Caco-2 (cell line): ENCODE results near the gene POLR1E. TPM values are rescaled to one million over a fixed set of nuclear protein-coding genes. Genes with fewer than 3 reads are reported as not detected.

Source experiments
- BruUV-seq: library from RNA; stranded (reverse); fragments of 400-500 nt; replicated peaks from 2 replicates; lab custom pipeline; 2021; lab: Mats Ljungman, UMichigan
- CTCF ChIA-PET: fragments of 300-600 bp; sonication (Branson Sonifier 250); formaldehyde crosslinking; loops from one replicate; lab custom pipeline; 2022; ENCODE audit warnings: antibody characterized with exemption; lab: Charles Lee
- POLR2A ChIA-PET: fragments of 300-600 bp; sonication (Branson Sonifier 250); formaldehyde crosslinking; loops from one replicate; lab custom pipeline; 2022; ENCODE audit warnings: antibody characterized with exemption; lab: Charles Lee
- DNase-seq, 2 experiments: peaks; one replicate each; pipeline versions ENCODE4 v3.0.0 to v3.0.0-alpha.2; 2020 to 2022
- H3K27me3 ChIP-seq: replicated peaks from 2 replicates; pipeline ENCODE4 v1.6.0; 2011; ENCODE audit warnings: low read length; ENCODE audit not compliant: control insufficient read depth, insufficient read depth
- H3K36me3 ChIP-seq: 2 replicates; pipeline ENCODE4 v1.5.1; 2011; ENCODE audit warnings: low read length; ENCODE audit not compliant: control insufficient read depth, insufficient read depth
- H3K4me1 ChIP-seq: fragments of 250-450 bp; sonication (Bioruptor Pico); 2 replicates; pipeline ENCODE4 v1.5.1; 2020; ENCODE audit warnings: mild to moderate bottlenecking
- H3K4me3 ChIP-seq: 2 replicates; pipeline ENCODE4 v1.5.1; 2011; ENCODE audit warnings: low read depth, mild to moderate bottlenecking, control low read depth, low read length
- H3K9me3 ChIP-seq: fragments of 250-450 bp; sonication (Bioruptor Pico); 2 replicates; pipeline ENCODE4 v1.5.1; 2020; ENCODE audit warnings: mild to moderate bottlenecking, moderate library complexity
- H3K27ac Mint-ChIP-seq: one replicate; pipeline ENCODE4 v1.8.0; 2022; ENCODE audit warnings: mixed read lengths; ENCODE audit not compliant: unreplicated experiment
- H3K27me3 Mint-ChIP-seq: one replicate; pipeline ENCODE4 v1.8.0; 2022; ENCODE audit warnings: mixed read lengths; ENCODE audit not compliant: insufficient read depth, unreplicated experiment
- H3K36me3 Mint-ChIP-seq: one replicate; pipeline ENCODE4 v1.8.0; 2022; ENCODE audit warnings: mild to moderate bottlenecking, mixed read lengths; ENCODE audit not compliant: insufficient read depth, unreplicated experiment
- H3K4me1 Mint-ChIP-seq: one replicate; pipeline ENCODE4 v1.8.0; 2022; ENCODE audit warnings: low read depth, mixed read lengths; ENCODE audit not compliant: unreplicated experiment
- H3K4me3 Mint-ChIP-seq: one replicate; pipeline ENCODE4 v1.8.0; 2022; ENCODE audit warnings: mild to moderate bottlenecking, moderate library complexity, mixed read lengths; ENCODE audit not compliant: unreplicated experiment
- H3K9me3 Mint-ChIP-seq: one replicate; pipeline ENCODE4 v1.8.0; 2022; ENCODE audit warnings: mixed read lengths; ENCODE audit not compliant: unreplicated experiment
- intact Hi-C: fragments of 100-400 bp; cut with micrococcal nuclease; formaldehyde crosslinking; loops from one replicate; pipeline ENCODE4 v1.10.0; 2022; ENCODE audit not compliant: unreplicated experiment
- total RNA-seq: library from RNA; stranded (reverse); gene quantifications from 2 replicates; pipeline ENCODE4 v1.2.3, GENCODE V29; 2022
- TF ChIP-seq, protein P1 (sequence below), 2 experiments: fragments of 200-600 bp in 1 of 2; IDR thresholded peaks; 1 replicate in 1 of 2; 2 replicates in 1 of 2; pipeline versions ENCODE4 v1.5.1 to v1.8.0; 2011 to 2022; ENCODE audit warnings: antibody characterized with exemption in 1 of 2, control low read depth in 1 of 2, inconsistent platforms in 1 of 2, low read depth in 1 of 2, low read length in 1 of 2, mild to moderate bottlenecking in 1 of 2, moderate library complexity in 1 of 2; ENCODE audit not compliant: insufficient read depth in 1 of 2, severe bottlenecking in 1 of 2, unreplicated experiment in 1 of 2

Gene POLR1E
- total RNA-seq, 1 experiment from 2014 or later, result 33.4 TPM

DNA sequence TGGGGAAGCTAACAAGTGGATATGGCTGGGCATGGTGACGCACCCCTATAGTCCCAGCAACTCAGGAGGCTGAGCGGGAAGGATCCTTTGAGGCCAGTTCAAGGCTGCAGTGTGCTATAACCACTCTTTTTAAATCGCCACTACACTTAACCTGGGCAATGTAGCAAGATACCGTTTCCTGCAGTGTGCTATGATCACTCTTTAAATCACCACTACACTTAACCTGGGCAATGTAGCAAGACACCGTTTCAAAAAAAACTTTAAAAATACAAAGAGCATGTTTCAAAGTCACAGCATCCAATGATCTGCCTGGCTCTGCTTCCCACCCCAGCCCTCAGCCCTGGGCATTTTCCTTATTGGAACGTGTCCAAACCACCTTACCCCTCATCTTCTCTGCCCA is 48.7 kb upstream of the POLR1E start:
- TF ChIP-seq, protein P1, sequence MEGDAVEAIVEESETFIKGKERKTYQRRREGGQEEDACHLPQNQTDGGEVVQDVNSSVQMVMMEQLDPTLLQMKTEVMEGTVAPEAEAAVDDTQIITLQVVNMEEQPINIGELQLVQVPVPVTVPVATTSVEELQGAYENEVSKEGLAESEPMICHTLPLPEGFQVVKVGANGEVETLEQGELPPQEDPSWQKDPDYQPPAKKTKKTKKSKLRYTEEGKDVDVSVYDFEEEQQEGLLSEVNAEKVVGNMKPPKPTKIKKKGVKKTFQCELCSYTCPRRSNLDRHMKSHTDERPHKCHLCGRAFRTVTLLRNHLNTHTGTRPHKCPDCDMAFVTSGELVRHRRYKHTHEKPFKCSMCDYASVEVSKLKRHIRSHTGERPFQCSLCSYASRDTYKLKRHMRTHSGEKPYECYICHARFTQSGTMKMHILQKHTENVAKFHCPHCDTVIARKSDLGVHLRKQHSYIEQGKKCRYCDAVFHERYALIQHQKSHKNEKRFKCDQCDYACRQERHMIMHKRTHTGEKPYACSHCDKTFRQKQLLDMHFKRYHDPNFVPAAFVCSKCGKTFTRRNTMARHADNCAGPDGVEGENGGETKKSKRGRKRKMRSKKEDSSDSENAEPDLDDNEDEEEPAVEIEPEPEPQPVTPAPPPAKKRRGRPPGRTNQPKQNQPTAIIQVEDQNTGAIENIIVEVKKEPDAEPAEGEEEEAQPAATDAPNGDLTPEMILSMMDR (IDR thresholded peaks at IDR 0.05; ENCODE audit: insufficient read depth in 1 of 2, low read depth in 1 of 2, low read length in 1 of 2, severe bottlenecking in 1 of 2, unreplicated experiment in 1 of 2), result no peak
- no TSS peak for BruUV-seq

DNA sequence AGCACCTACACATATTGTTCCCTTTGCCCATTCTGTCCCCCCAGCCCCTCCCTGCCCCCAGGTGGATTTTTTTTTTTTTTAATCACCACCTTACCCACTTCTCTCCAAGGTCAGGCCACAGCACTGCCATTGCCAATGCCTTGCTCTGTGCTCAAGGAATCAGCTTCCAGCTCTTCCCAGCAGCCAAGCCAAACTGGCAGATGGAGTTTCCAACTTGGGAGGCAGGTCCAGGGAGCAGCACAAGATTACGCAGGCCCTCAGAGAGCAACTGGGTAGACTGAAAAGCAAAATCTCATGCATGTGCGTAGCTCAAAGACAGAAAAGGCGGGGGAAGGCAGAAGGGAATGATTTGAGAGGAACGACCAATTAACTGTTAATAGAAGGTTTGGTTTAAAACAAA is 48.1 kb upstream of the POLR1E start:
- H3K9me3 ChIP-seq, result no peaks in the 10 kb centered on the region
- TF ChIP-seq, protein P1 (IDR thresholded peaks at IDR 0.05; ENCODE audit: insufficient read depth in 1 of 2, low read depth in 1 of 2, low read length in 1 of 2, severe bottlenecking in 1 of 2, unreplicated experiment in 1 of 2), result no peak
- intact Hi-C loops, result no loop called here
- no peak overlapping the region for H3K27ac Mint-ChIP-seq
- POLR2A ChIA-PET, result no interaction called here
- peaks cover 93% of the 10 kb centered on the region for H3K36me3 Mint-ChIP-seq
- no peak for DNase-seq
- H3K4me1 ChIP-seq, result no peaks in the 10 kb centered on the region
- no TSS peak for BruUV-seq
- no peaks in the 10 kb centered on the region for H3K27me3 ChIP-seq
- no peaks in the 10 kb centered on the region for H3K4me1 Mint-ChIP-seq
- peaks cover 7% of the 10 kb centered on the region for H3K36me3 ChIP-seq
- no peak overlapping the region for H3K4me3 ChIP-seq
- CTCF ChIA-PET, result interaction anchor here (0.6 kb wide), 1 partner anchor 34 kb away, joined by 13 read pairs; no protein-coding TSS in a partner anchor
- no peak overlapping the region for H3K4me3 Mint-ChIP-seq
- no peaks in the 10 kb centered on the region for H3K27me3 Mint-ChIP-seq
- no peaks in the 10 kb centered on the region for H3K9me3 Mint-ChIP-seq

More for the DNA sequence above, 48.7 kb upstream of the POLR1E start:
- peaks cover 5% of the 10 kb centered on the region for H3K36me3 ChIP-seq
- H3K9me3 ChIP-seq, result no peaks in the 10 kb centered on the region
- POLR2A ChIA-PET, result no interaction called here
- no peaks in the 10 kb centered on the region for H3K27me3 Mint-ChIP-seq
- no peak overlapping the region for H3K4me3 ChIP-seq
- no peak overlapping the region for H3K4me3 Mint-ChIP-seq
- no peaks in the 10 kb centered on the region for H3K9me3 Mint-ChIP-seq
- no peaks in the 10 kb centered on the region for H3K4me1 Mint-ChIP-seq
- H3K27me3 ChIP-seq, result no peaks in the 10 kb centered on the region
- H3K27ac Mint-ChIP-seq, result no peak overlapping the region
- intact Hi-C loops, result no loop called here
- H3K4me1 ChIP-seq, result no peaks in the 10 kb centered on the region
- H3K36me3 Mint-ChIP-seq, result peaks cover 93% of the 10 kb centered on the region
- CTCF ChIA-PET, result no interaction called here
- DNase-seq, result no peak

DNA sequence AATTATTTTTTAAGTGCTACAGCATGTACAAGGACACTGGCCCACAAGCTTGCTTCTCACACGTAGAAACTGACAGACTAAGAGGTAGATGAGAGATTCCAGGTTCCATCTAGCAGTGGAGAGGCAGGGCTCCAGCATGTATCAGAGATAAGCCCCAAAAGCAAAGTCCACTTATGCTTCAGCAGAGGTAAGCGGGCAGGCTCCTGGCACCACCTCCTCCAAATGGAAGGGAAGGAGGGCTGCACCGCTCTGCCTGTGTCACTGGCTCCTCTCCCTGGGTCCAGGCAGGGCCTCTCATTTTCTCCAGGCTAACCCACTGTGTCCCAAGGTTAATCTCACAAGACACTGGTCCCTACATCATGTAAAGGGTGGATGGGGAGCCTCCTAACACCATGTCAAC is 47.4 kb upstream of the POLR1E start:
- intact Hi-C loops, result no loop called here
- CTCF ChIA-PET, result no interaction called here

More for the DNA sequence above, 47.4 kb upstream of the POLR1E start:
- Mint-ChIP-seq H3K27me3 (no peaks in the 10 kb centered on the region), H3K4me1 (no peaks in the 10 kb centered on the region), H3K4me3 (no peak overlapping the region), H3K27ac (no peak overlapping the region), H3K36me3 (peaks cover 88% of the 10 kb centered on the region), H3K9me3 (no peaks in the 10 kb centered on the region)
- TF ChIP-seq, protein P1 (IDR thresholded peaks at IDR 0.05; ENCODE audit: insufficient read depth in 1 of 2, low read depth in 1 of 2, low read length in 1 of 2, severe bottlenecking in 1 of 2, unreplicated experiment in 1 of 2), result no peak
- H3K4me1 ChIP-seq, result no peaks in the 10 kb centered on the region
- POLR2A ChIA-PET, result no interaction called here
- BruUV-seq, result no TSS peak
- H3K4me3 ChIP-seq, result no peak overlapping the region
- H3K27me3 ChIP-seq, result no peaks in the 10 kb centered on the region
- no peaks in the 10 kb centered on the region for H3K9me3 ChIP-seq
- DNase-seq, result no peak
- H3K36me3 ChIP-seq, result peaks cover 6% of the 10 kb centered on the region
